HT-29 (cell line): ENCODE data around the gene SHISA4. TPM values are rescaled to one million over a fixed set of nuclear protein-coding genes. Genes with fewer than 3 reads are reported as not detected.
"Not testable (repeated sequence)": the region's sequence is repeated elsewhere in the genome, so short reads cannot be mapped to it uniquely, and the experiment has no call there.

Experiments
- DNase-seq: peaks from one replicate; pipeline ENCODE4 v3.0.0-alpha.2; 2015; ENCODE audit warnings: low spot score
- total RNA-seq: library from RNA; depleted of rRNA; stranded (reverse); fragments of >200 nt; shearing (Covaris generic); gene quantifications from 2 replicates; pipeline ENCODE4 v1.2.3, GENCODE V29; 2014; rRNA removed

The SHISA4 gene
- 6.2 and 6.6 TPM in 2 replicates for total RNA-seq

- DNase-seq, result peak; percentile 67
Observed at GRCh38 chr1:201888282-201889089, at the start of gene SHISA4. Gene SHISA4, plus strand, starts transcription at chr1:201888898. Its CDS starts 97 bp downstream, at chr1:201888995.

DNA sequence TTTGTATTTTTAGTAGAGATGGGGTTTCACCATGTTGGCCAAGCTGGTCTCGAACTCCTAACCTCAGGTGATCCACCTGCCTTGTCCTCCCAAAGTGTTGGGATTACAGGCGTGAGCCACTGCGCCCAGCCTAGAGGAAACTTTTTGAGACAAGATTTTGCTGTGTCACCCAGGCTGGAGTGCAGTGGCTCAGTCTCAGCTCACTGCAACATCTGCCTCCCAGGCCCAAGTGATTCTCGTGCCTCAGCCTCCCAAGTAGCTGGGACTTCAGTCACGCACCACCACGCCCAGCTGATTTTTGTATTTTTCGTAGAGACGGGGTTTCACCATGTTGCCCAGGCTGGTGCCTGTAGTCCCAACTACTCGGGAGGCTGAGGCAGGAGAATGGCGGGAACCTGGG, 49.6 kb upstream of the SHISA4 start:
- not testable (repeated sequence) for DNase-seq

DNA sequence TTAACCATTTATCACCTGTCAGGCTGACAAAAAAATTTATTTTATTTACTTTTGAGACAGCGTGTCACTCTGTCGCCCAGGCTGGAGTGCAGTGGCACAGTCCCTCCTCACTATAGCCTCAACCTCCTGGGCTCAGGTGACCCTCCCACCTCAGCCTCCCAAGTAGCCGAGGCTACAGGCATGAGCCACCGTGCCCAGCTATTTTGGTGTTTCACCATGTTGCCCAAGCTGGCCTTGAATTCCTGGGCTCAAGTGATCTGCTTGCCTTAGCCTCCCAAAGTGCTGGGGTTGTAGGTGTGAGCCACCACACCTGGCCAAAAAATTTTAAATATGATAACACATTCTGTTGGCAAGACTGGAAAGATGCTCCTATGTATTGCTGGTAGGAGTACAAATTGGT, 48.6 kb upstream of the SHISA4 start:
- no peak for DNase-seq

DNA sequence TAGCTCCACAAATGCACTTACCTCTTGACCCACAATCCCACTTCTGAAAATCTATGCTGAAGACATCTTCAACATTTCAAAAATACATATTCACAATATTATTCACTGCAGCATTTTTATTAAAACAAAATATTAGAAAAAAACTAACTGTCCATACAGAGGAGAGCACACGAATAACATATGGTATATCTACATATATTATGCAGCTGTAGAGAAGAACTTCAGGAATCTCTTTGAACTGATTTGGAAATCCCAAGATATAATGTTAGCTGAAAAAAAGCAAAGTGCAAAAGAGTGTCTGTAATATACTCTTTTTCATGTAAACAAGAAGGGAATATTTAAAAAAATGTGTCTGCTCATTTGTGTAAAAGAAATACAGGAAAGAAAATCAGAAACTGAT, 48.2 kb upstream of the SHISA4 start:
- no peak for DNase-seq

- DNase-seq, result no peak
Observed at GRCh38 chr1:201841265-201841912, 47.3 kb upstream of the SHISA4 start.

GRCh38 chr1:201842472-201843027, 46.1 kb upstream of the SHISA4 start:
- DNase-seq, result no peak

- no peak for DNase-seq
Observed at GRCh38 chr1:201845331-201846083, 43.2 kb upstream of the SHISA4 start.

DNA sequence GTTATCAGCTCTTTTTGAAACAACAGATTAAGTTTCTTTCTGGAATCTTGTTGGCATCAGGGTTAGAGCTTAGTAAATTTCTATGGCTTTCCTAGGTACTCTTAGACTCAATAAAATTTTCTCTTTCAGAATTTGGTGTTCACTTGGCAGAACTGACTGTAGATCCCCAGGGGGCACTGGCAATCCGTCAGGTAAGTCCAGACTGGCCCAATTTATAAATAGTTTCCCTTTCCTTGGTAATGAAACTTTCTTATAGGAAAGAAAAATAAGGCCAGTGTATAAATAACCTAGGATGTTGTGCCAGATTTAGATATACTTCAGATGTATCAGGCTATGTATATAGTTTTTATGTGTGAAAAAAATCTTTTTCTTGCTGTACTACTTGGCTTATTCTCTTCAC, 41.5 kb upstream of the SHISA4 start:
- DNase-seq, result no peak

GRCh38 chr1:201848230-201848629, 40.5 kb upstream of the SHISA4 start:
- DNase-seq, result no peak

DNA sequence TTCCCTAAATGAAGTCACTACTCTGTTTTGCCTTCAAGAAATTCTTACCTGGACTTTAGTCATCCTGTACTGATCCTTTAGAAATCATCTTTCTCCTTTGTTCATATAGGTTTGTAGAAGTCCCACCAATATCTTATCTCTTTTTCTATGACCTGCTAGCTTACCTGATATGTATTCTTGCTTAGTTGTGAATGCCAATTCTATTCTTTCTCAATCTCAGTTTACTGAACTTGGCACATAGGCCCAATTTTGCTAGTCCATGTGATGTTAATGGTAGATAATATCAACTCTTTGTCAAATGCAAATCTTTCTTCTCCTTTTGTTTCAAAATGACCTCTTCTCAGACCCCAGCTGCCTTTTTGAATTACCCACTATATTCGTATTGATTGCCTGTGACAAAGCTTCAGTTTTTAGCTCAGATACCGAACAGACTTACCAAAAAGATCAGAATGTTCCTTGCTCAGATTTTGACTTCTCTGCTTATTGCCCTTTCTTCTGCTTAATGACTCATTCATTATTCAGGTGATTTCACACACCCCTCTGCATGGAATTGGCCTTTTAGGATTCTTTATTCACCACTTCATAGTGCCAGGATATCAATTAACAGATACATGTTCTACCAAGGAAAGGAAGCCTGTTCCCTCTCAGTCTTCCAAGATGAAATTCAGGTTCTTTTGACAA, 39.2 kb upstream of the SHISA4 start:
- DNase-seq, result no peak

DNA sequence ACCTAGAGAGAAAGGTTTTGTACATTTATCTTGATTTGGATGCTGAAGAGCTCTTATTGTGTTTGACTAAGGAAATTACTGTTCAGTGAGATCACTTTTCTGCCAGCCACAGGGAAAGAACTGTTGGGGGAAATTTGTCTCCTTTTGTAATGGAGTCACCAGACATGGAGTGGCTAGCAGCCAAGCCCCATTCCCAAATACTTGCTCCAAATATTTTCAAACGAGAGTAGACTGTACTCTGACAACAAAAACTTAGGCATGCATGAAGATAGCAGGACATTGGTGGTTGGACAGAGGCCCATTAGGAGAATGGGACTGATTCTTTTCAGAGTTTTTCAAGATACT, 38.7 kb upstream of the SHISA4 start:
- DNase-seq, result no peak

- no peak for DNase-seq
Observed at GRCh38 chr1:201851949-201852348, 36.7 kb upstream of the SHISA4 start.

DNA sequence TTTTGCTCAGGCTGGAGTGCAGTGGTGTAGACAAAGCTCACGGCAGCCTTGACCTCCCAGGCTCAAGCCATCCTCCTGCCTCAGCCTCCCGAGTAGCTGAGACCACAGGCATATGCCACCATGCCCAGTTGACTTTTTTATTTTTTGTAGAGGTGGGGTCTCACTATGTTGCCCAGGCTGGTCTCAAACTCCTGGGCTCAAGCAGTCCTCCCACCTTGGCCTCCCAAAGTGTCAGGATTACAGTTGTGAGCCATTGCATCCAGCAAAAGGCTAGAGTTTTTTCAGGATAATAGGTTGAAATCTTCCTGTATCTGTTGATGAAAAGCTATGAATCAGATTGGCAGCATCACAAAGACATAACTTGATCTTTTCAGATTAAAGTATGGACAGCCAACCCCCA, 32.0 kb upstream of the SHISA4 start:
- DNase-seq, result not testable (repeated sequence)

GRCh38 chr1:201859424-201859823, 29.3 kb upstream of the SHISA4 start:
- no peak for DNase-seq

DNA sequence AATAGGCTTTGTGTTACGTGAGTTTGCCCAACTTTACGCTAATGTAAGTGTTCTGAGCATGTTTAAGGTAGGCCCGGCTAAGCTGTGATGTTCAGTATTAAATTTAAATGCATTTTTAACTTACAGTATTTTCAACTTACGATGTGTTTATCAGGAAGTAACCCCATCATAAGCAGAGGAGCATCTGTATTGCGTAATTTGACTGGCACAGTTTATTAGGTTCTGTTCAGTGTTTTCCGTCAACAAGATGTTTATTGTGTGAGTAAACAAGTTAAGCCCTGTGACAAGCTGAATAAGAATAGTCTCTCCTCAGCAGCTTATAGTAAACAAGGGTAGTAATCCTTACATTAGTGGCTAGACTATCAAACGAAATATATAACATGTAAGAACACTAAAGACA, 27.2 kb upstream of the SHISA4 start:
- DNase-seq, result no peak

- DNase-seq, result no peak
Observed at GRCh38 chr1:201870397-201870796, 18.3 kb upstream of the SHISA4 start.

DNA sequence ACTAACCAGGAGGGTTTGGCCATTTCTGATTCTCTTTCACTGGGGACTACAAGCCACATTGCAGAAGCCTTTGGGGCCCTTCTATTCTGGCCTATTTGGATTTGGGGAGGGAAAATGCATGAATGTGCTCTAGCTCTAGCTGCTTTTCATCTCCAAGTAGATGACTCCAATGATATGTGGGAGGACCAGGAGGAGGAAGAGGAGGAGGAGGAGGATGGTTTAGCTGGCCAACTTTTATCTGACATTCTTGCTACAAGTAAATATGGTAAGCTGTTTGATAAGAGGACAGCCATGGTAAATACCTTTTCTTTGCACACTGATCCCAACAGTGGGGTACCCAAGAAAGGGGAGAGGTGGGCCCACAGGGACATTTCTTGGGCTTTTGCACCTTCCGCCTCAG, 14.0 kb upstream of the SHISA4 start:
- DNase-seq, result no peak

- DNase-seq, result peak; percentile 61
Observed at GRCh38 chr1:201876148-201876818, 12.4 kb upstream of the SHISA4 start.

DNA sequence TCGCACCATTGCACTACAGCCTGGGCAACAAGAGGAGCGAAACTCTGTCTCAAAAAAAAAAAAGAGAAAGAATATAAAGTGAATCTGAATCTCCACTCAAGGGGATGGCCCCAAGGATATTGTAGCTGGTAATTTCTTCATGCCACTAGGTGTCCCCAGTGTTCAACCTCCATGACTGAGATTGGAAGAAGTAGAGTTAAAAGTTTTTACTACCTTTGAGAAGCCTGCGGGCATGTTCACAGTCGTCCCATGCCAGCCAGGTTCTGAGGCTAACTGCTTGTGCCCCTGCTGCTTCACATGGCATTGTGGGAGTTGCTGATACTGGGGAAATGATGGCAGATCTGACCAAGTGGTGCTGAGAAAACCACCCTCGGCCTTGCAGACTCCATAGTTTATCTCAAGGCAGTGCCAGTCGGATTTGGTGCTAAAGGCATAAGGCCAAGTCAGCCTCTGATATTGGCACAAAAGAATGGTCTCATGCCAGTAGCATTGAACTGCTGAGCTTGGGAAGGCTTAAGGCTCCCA, 10.8 kb upstream of the SHISA4 start:
- DNase-seq, result peak; percentile 58

DNA sequence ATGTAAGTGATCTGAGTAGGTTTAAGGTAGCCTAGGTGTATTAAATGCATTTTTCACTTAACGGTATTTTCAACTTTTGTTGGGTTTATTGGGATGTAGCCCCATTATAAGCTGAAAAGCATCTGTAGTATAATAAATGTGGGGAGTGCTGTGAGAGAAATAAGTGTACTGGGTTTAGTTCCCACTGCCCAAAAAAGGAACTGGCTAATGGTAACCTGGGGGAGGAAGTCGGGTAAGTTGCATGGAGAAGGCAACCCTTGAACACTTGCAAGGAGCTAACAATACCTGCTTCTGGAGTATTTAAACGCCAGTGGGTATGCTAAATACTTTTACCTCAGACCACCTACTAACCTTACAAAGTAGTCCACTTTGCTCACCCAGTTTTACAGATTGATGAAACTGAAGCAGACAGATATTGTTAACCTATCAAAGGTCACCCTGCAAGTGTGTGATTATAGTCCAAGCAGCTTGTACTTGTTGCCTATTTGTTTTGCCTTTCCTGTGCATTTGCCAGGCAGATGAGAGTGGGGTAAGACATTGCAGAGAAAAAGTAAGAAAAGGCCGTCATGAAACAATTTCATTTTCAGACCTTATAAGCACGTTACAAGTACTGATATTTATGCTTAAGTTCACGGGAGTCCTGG, 7.6 kb upstream of the SHISA4 start:
- no peak for DNase-seq
